Ovary (tissue), 3 donors: ENCODE data around the gene PLCB4.

Experiments
- CTCF ChIP-seq, 3 donors: fragments of 450-650 bp in 2 of 3; fragments of 200-600 bp in 1 of 3; IDR thresholded peaks; one replicate each; pipeline versions ENCODE4 v1.5.1 to v1.8.0; 2016 to 2022; ENCODE audit warnings: antibody characterized with exemption in 3 of 3, mild to moderate bottlenecking in 1 of 3
- EP300 ChIP-seq: sonication (generic); formaldehyde crosslinking; IDR thresholded peaks from one replicate; pipeline ENCODE4 v1.6.1; 2017; ENCODE audit warnings: antibody characterized with exemption
- donor health status: DM: no; HTN: no; CAD: no.

DNA sequence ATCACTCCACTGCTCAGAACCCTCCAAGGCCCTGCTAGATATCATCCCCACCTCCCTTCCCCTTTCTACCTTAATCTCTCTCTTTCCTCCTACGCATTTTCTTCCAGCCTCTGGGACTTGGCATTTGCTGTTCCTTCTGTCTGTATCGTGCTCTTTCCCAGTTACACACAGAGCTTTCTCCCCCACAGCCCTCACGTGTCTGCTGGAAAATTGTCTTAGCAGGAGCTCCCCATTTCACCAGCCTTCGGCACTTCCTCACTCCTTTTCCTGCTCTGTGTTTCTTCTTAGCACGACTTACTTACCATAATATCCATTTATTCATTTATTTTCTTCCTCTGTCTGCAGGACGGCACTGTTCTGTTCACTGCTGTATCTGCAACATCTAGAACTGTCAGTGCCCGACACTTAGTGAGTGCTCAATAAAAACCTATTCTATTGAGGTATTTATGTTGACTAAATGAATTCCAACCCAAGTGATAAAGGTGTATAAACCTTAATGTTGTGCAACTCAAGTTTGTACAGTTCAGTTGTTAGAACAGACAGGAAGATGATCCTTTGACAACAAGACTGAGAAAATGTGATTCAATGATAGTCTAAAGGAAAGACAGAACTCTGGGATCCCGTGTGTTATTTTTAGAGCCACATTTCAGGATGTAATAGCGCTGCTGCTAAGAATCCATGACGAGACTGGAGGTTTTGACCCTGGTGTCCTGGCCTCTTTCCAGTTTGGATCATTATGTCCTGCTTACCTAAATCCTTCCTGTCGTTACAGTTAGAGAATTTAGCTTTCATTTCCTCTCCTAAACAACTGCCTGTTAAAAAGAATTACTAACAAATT lies 275.4 kb downstream of the PLCB4 start:
- TF ChIP-seq CTCF (IDR thresholded peaks at IDR 0.05), result no peak
- no peak for TF ChIP-seq EP300
